GM12878 (cell line): ENCODE data around the gene PLXNA4. TPM values are rescaled to one million over a fixed set of nuclear protein-coding genes. Genes with fewer than 3 reads are reported as not detected.

Experiments
- BACH1 ChIP-seq: fragments of 450-650 bp; IDR thresholded peaks from 2 replicates; pipeline ENCODE4 v1.6.1; 2017; ENCODE audit warnings: mild to moderate bottlenecking, borderline replicate concordance
- CEBPZ ChIP-seq: fragments of 150-350 bp; IDR thresholded peaks from 2 replicates; pipeline ENCODE4 v1.6.1; 2016; ENCODE audit warnings: low read depth, low read length
- CREM ChIP-seq: IDR thresholded peaks from 2 replicates; pipeline ENCODE4 v1.6.1; 2014; ENCODE audit warnings: antibody characterized with exemption, low read depth
- CTCF ChIP-seq, 3 experiments: IDR thresholded peaks in 2 of 3; conservative IDR thresholded peaks in 1 of 3; 2 replicates each; pipeline ENCODE4 v1.5.1; 2011; ENCODE audit warnings: low read depth in 3 of 3, low read length in 3 of 3, mild to moderate bottlenecking in 3 of 3, control low read depth in 2 of 3, moderate library complexity in 2 of 3, inconsistent platforms in 1 of 3, mixed read lengths in 1 of 3; ENCODE audit not compliant: control insufficient read depth in 2 of 3, insufficient read depth in 1 of 3; ENCODE audit errors: extremely low read depth in 1 of 3
- ETV6 ChIP-seq, 2 experiments: fragments of 450-650 bp in 1 of 2; IDR thresholded peaks in 1 of 2; conservative IDR thresholded peaks in 1 of 2; 2 replicates each; pipeline ENCODE4 v1.6.1; 2014; ENCODE audit warnings: antibody characterized with exemption in 1 of 2, borderline replicate concordance in 1 of 2, low read depth in 1 of 2, mild to moderate bottlenecking in 1 of 2, moderate library complexity in 1 of 2
- EZH2 ChIP-seq: IDR thresholded peaks from 2 replicates; pipeline ENCODE4 v1.6.1; 2012; ENCODE audit warnings: low read depth, mild to moderate bottlenecking, control low read depth, inconsistent platforms, low read length, borderline replicate concordance; ENCODE audit not compliant: control insufficient read depth
- KLF5 ChIP-seq: fragments of 450-650 bp; IDR thresholded peaks from 2 replicates; pipeline ENCODE4 v1.6.1; 2014; ENCODE audit warnings: mild to moderate bottlenecking; ENCODE audit not compliant: partially characterized antibody
- RAD21 ChIP-seq: IDR thresholded peaks from 2 replicates; pipeline ENCODE4 v1.6.1; 2011; ENCODE audit warnings: mild to moderate bottlenecking, low read depth, low read length, moderate library complexity; ENCODE audit not compliant: insufficient read depth
- TARDBP ChIP-seq: IDR thresholded peaks from 2 replicates; pipeline ENCODE4 v1.6.1; 2016; ENCODE audit warnings: borderline replicate concordance
- USF1 ChIP-seq: IDR thresholded peaks from 2 replicates; pipeline ENCODE4 v1.6.1; 2011; ENCODE audit warnings: borderline replicate concordance, low read depth, mild to moderate bottlenecking, moderate library complexity, mixed read lengths, low read length; ENCODE audit not compliant: insufficient read depth; ENCODE audit errors: extremely low read length
- ZBTB33 ChIP-seq: fragments of 450-650 bp; IDR thresholded peaks from 2 replicates; pipeline ENCODE4 v1.6.1; 2017; ENCODE audit warnings: mild to moderate bottlenecking
- ZNF274 ChIP-seq: IDR thresholded peaks from one replicate; pipeline ENCODE4 v1.8.0; 2011; ENCODE audit not compliant: insufficient read length, insufficient read depth
- ZSCAN29 ChIP-seq: fragments of 450-650 bp; IDR thresholded peaks from 2 replicates; pipeline ENCODE4 v1.6.1; 2017; ENCODE audit warnings: mild to moderate bottlenecking, moderate library complexity
- polyA plus RNA-seq, 11 experiments: library from polyadenylated mRNA; depleted of rRNA in 4 of 11; unstranded in 6 of 11; stranded (reverse) in 5 of 11; fragments of >200 nt; fragmentation: Nextera tagmentation in 4 of 11; fragmentation: Illumina TruSeq in 1 of 11; extraction: Ambion mirVana in 4 of 11; extraction: Trizol in 1 of 11; gene quantifications; 1 replicate in 1 of 11; 2 replicates in 10 of 11; pipeline versions ENCODE4 v1.2.1 to v1.2.3, GENCODE V29; 2011 to 2016; ENCODE audit warnings: inconsistent platforms in 2 of 11, missing spikeins in 2 of 11, low read depth in 1 of 11
- total RNA-seq, 4 experiments: library from RNA; depleted of rRNA in 3 of 4; stranded (reverse); fragments of >200 nt in 3 of 4; fragmentation: Illumina TruSeq in 1 of 4; extraction: Trizol in 1 of 4; gene quantifications; 2 replicates each; pipeline versions ENCODE4 v1.2.1 to v1.2.3, GENCODE V29; 2013 to 2021

Gene PLXNA4
- total and polyA plus RNA-seq, 10 of the 15 experiments (the other 5 are each of a cell fraction or from before 2014, with no cell fraction given): 0.03 TPM; not detected in 9

GRCh38 chr7:132318352-132319318, 257.6 kb downstream of the PLXNA4 start (continued):
- TF ChIP-seq CEBPZ (no peak), KLF5 (no peak), ETV6 (conservative IDR thresholded peaks at IDR 0.05 in 1 of 2, IDR thresholded peaks at IDR 0.05 in 1 of 2; ENCODE audit: borderline replicate concordance in 1 of 2, low read depth in 1 of 2) (no peak), CREM (no peak), BACH1 (no peak), ZBTB33 (no peak), ZSCAN29 (no peak), USF1 (no peak), TARDBP (no peak), CTCF (IDR thresholded peaks at IDR 0.05 in 2 of 3, conservative IDR thresholded peaks at IDR 0.05 in 1 of 3; ENCODE audit: control insufficient read depth in 2 of 3, extremely low read depth in 1 of 3, insufficient read depth in 1 of 3, low read depth in 3 of 3, low read length in 3 of 3) (peak; percentile 79 to 89 (median 88)), ZNF274 (no peak), EZH2 (no peak), RAD21 (peak; percentile 78)
